ENCODE data around the gene EML5.

DNA sequence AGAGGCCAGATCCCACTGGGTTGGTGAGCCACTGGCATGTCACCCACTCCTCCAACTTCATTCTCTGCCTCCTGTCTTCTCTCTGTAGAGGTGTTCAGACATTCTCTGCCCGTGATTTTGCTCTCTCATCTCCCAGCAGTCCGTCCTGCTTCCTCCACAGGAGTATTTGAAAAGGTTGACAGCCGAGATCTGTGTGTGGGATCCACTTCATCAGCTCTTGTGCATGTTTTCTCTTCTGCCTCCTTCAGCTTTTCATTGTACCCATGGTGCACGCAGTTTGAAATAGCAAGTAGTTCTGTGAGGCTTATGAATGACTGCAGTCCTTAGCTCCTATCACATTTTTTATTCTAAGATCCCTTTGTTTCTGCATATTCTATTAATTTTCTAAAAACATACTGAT lies 195.2 kb downstream of the EML5 start:
- TF ChIP-seq, protein P1, sequence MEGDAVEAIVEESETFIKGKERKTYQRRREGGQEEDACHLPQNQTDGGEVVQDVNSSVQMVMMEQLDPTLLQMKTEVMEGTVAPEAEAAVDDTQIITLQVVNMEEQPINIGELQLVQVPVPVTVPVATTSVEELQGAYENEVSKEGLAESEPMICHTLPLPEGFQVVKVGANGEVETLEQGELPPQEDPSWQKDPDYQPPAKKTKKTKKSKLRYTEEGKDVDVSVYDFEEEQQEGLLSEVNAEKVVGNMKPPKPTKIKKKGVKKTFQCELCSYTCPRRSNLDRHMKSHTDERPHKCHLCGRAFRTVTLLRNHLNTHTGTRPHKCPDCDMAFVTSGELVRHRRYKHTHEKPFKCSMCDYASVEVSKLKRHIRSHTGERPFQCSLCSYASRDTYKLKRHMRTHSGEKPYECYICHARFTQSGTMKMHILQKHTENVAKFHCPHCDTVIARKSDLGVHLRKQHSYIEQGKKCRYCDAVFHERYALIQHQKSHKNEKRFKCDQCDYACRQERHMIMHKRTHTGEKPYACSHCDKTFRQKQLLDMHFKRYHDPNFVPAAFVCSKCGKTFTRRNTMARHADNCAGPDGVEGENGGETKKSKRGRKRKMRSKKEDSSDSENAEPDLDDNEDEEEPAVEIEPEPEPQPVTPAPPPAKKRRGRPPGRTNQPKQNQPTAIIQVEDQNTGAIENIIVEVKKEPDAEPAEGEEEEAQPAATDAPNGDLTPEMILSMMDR (IDR thresholded peaks at IDR 0.05): no peak
- no peak for TF ChIP-seq POLR2A (IDR thresholded peaks at IDR 0.05)
- no peak for TF ChIP-seq POLR2AphosphoS5 (IDR thresholded peaks at IDR 0.05)

Data from sigmoid colon (tissue), 4 donors.